HG03196 (cell line): Measurements from ENCODE around the gene TAC4.

Experiments used
- ATAC-seq: cut with Tn5 transposase; IDR thresholded peaks from one replicate; pipeline ENCODE4 v1.9.1; 2021; ENCODE audit not compliant: unreplicated experiment

Gene TAC4, protein sequence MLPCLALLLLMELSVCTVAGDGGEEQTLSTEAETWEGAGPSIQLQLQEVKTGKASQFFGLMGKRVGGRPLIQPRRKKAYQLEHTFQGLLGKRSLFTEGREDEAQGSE

GRCh38 chr17:49848019-49848473 is at the start of gene TAC4:
Gene TAC4, minus strand, starts transcription at chr17:49848069. Its CDS starts 52 bp downstream, at chr17:49848017.
- ATAC-seq = no peak

- ATAC-seq = no peak
Observed at GRCh38 chr17:49896860-49897259, 49.0 kb upstream of the TAC4 start.

GRCh38 chr17:49896222-49896621 is 48.4 kb upstream of the TAC4 start:
- no peak for ATAC-seq

DNA sequence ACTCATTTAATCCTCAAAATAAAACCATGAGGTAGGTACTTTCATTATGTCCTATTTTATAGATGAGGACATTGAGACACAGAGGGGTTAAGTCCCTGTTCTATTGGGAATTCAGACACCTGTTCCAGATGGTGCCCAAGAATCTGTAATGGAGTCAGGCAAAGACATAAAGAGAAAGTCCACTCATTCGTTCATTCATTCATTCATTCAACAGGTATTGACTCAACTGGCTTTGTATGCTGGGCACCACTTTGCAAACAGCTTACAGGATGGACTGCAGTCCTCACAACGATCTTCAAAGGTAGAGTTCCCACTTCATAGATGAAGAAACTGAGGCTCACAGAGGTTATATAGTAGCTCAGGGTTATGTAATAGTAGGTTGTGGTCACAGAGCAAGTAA is 47.9 kb upstream of the TAC4 start:
- ATAC-seq = no peak

DNA sequence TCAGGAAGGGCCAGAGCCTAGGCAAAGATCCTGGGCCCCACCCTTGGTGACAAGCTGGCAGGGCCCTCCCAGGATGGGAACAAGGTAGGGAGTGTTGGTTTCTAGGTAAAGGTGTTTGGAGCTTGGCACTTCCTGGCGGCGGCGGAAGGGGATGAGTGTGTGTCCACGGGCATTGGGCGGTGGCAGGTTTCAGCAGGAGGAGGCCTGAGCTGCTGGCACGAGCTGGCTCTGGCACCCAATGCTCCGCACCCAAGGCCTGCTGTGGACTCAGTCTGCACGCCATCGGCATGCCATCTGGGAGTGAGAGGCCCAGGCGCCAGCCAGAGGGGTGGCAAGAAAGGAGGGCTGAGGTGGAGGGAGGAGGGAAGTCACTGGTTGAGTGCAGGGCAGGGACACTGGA is 46.9 kb upstream of the TAC4 start:
- no peak for ATAC-seq

GRCh38 chr17:49891694-49892389 is 44.0 kb upstream of the TAC4 start:
- ATAC-seq = no peak

GRCh38 chr17:49891271-49891670 is 43.4 kb upstream of the TAC4 start:
- ATAC-seq = no peak

DNA sequence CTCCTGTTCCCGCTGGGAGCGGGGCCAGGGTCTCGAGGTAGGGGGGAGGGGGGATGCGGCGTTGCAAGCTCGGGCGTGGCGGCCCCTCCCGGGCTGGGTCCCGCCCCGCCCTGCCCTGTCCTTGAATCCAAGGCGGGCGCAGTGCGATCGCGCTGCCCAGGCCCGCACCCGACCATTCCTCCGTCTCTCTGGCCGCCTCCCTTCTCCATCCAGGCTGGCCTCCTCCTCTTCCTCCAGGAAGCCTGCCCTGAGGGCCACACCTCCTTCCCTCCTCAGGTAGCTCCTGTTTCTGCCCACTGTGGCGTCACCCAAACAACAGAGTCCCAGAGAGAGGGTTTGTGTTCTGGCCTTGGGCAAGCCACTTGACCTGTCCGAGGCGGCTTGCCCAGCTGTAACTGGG is 43.0 kb upstream of the TAC4 start:
- no peak for ATAC-seq

DNA sequence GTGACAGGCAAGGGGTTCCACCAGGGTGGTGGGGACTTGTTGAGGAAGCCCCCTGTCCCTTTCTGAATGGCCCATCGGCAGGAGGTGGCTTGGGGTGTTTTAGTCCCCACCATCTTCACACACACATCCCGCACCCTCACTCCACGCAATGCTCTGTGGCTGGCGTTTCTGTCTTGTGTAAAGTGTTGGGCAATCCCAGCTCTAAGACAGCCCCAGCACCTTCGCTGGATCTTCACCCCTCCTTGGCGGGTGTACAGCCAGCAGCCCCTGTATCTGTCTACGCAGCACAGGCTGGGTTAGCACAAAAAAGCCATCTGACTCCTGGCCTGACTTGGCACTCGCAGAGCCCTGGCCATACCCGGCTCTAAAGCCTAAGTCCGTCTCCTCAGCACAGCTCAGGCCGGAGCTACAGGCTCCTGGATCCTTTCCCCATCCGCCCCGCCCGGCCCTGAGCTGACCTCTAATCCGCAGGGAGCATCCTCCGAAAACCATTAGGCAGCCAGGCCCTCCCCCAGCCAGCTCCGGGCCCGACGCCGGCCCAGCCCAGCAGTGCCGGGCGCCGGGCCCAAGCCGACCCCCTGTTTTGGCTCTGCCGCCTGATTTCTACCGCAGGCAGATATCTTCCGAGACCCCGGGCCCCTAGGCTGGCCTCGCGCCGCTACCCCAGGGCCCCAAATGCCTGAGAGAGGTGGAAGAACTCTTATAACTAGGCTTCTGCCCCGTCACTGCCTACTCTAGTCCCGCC is 42.4 kb upstream of the TAC4 start:
- no peak for ATAC-seq

DNA sequence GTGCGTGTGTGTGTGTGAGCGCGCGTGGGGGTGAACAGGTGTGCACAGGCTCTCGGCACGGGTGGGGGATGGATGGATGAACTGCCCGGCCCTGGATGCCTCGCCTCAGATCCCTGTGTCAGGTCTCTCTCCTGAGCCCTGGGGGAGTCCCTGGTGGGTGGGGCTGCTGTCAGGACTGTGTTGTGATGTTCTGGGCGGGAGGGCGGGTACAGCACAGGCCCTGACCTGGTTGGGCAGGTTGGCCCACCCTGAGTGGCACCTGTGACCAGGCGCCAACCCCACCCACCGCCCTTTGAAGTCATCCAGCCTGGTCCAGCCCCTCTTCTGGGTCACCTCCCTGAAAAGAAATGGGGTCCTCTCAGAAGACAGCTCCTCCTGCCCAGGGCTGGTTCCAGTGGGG is 41.6 kb upstream of the TAC4 start:
- no peak for ATAC-seq

- no peak for ATAC-seq
Observed at GRCh38 chr17:49887744-49888360, 40.0 kb upstream of the TAC4 start.

DNA sequence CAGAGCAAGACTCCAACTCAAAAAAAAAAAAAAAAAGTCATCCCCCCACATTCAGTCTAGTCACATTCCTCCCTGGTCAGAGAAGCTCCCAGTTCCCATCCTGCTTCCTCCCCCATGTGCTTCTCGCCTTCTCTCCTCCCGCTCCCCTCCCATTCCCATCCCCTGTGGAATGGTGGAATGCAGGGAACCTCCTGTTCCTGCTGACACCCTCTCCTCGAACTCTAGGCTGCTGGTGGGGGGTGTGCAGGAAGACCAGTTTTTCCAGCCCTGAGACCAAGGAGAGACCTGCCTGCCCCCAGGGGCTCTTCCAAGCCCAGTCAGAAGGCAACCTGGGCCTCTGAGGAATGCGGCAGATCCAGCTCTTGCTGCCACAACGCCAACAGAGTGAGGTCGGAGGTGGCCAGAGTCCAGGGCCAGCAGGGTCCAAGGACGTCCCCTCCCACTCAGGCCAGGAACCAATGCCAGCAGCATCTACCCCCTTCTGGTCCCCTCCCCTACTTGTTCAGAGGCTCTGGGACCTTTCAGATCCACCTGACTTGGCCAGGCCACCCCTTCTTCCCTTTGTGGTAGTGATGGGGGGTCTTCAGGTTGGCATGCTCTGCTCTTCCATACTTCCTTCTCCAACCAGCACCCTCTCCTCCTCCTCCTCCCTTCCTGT is 39.3 kb upstream of the TAC4 start:
- no peak for ATAC-seq

DNA sequence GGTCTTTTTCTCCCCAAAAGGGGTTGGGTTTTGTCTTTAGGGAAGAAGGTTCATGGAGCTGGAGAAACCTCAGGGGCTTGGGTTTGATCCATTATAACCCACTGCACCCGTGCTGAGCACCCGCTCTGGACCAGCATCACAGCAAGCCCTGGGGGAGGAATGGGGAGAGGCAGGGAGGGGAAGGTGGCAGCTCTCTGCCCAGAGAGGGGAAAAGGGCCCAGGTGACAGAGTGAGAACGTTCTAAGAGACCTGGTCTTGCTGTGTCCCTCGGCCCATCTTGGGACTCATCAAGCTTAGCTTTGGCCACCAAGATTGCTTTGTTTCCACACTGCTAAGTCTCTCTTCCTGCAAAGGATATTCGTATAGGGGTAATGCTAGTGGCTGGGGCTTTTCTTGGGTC is 38.2 kb upstream of the TAC4 start:
- ATAC-seq = no peak

GRCh38 chr17:49882434-49882833 is 34.6 kb upstream of the TAC4 start:
- no peak for ATAC-seq

GRCh38 chr17:49881054-49881402 is 33.2 kb upstream of the TAC4 start:
- no peak for ATAC-seq

- ATAC-seq = no peak
Observed at GRCh38 chr17:49880291-49881053, 32.6 kb upstream of the TAC4 start.

- no peak for ATAC-seq
Observed at GRCh38 chr17:49878931-49879904, 31.3 kb upstream of the TAC4 start.

- ATAC-seq = no peak
Observed at GRCh38 chr17:49875685-49876084, 27.8 kb upstream of the TAC4 start.

DNA sequence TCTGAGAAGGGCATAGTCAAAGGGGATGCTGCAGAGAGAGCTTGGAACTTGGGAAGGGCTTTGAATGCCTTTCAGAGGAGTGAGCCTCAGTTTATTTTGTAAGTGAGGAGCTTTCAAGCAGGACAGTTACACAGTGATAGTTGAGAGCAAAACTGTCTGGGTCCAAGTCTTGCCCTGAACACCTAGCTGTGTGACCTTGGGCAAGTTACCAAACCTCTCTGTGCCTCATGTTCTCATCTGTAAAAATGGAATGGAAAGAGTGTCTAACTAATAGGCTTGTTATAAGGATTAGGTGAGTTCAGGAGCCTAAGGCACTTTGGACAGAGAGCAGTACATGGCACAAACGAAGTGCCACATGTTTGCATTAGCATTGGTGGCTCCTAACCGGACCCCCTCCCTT is 27.0 kb upstream of the TAC4 start:
- no peak for ATAC-seq

- ATAC-seq = no peak
Observed at GRCh38 chr17:49873926-49874325, 26.1 kb upstream of the TAC4 start.
